NCI-H345 treated with DMSO at 0.1 percent for 48 hours (cell line): ENCODE data around the gene LILRB3.
"Not testable (repeated sequence)": the region's sequence is repeated elsewhere in the genome, so short reads cannot be mapped to it uniquely, and the experiment has no call there.

Experiments
- DNase-seq: peaks from one replicate; lab custom pipeline; 2025; ENCODE audit not compliant: unreplicated experiment; lab: John Stamatoyannopoulos, UW

Gene LILRB3

DNA sequence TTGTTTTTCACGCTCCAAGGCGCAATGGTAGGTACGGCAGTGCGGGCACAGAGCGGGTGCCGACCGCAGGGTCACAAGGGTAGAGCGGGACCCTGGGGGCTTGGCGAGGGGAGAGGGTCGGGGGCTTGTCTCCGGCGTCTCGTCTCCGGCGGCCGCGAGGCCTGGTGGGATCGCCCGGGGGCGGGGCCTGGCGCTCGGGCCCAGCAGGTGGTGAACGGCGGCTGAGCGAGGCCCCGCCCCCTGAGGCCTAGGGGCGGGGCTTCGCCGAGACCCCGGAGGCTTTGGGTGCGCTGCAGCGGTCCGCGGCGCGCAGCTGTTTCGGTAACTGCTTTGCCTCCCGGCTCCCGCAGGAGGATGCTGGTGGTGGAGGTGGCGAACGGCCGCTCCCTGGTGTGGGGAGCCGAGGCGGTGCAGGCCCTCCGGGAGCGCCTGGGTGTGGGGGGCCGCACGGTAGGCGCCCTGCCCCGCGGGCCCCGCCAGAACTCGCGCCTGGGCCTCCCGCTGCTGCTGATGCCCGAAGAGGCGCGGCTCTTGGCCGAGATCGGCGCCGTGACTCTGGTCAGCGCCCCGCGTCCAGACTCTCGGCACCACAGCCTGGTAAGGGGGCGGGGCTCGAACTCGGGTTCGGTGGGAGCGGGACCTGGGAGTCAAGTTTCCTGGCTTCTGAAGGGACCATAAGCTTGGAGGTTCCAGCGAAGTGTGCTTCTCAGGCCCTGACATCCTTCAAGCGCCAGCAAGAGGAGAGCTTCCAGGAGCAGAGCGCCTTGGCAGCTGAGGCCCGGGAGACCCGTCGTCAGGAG is 31.6 kb downstream of the LILRB3 start, which contains the start of gene TSEN34:
TSEN34 (plus strand) TSS at position 298 of the 800 bp plus-strand sequence; CDS start at position 355, 57 bp downstream.
- peak; percentile 34 for DNase-seq

- DNase-seq: peak; percentile 93
These were observed 32.2 kb downstream of the LILRB3 start for GRCh38 chr19:54190503-54191010.

- peak; percentile 97 for DNase-seq
These were observed 32.9 kb downstream of the LILRB3 start for GRCh38 chr19:54189735-54190502.

DNA sequence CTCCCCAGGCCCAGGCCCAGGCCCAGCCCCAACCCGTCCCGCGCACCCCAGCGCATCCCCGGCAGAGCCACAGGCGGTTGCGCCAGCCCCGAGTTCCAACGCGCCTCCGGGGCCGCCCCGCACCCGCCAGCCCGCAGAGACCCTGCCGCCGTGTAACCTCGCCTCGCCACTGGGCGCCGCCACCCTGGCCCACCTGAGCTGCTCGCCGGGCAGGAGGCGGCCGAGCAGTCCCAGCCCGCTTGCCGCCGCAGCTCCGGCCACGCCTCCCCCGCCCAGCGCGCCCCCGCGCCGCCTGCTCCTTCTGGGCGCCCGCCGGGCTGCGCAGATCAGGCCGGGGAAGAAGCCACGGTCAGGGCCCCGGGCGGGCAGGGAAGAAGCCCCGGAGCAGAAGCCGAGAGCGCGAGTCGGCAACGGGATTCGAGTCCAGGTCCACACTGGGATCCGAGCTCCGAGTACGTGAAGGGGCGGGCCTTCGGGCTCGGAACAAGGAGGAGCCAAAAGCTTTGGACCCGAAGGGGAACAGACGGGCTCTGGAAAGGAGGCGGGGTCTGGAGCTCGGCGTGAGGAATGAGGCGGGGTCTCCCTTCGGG is 33.6 kb downstream of the LILRB3 start, which contains the start of gene MBOAT7:
MBOAT7 (minus strand) TSS at position 436 of the 590 bp plus-strand sequence. CDS start 1,072 bp downstream, outside the sequence.
- peak; percentile 39 for DNase-seq

DNA sequence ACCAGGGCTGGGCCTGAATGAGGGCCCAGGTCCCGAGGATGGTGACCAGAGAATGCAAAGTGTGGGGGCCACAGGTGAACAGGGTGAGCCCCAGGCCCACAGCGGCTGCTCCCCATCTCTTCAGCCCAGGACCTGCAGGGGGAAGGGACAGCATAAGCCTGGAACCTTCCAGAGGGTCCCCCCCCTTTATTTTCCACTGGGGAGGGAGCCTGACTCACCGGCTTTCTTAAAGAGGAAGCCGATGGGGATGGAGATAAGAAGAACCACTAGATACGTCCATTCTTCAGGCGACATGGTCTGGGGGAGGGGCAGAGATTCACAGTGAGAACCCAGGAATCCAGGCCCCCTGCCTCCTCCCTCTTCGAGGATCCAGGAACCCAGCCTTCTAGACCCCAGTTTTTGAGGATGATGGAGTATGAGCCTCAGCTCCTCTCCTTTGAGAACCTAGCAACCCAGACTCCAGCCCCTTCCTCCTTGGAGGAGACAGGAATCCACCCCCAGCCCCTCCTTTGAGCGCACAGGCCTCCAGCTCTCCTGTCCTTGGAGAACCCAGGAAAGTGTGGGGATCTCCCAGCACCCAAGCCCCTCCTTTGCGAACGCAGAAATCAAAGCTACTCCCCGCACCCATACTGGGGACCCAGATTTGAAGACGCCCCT is 34.5 kb downstream of the LILRB3 start:
- no peak for DNase-seq

- DNase-seq: no peak
These were observed 35.8 kb downstream of the LILRB3 start for GRCh38 chr19:54186934-54187381.

GRCh38 chr19:54186351-54186750 is 36.5 kb downstream of the LILRB3 start:
- no peak for DNase-seq

- no peak for DNase-seq
These were observed 39.4 kb downstream of the LILRB3 start for GRCh38 chr19:54183431-54183830.

GRCh38 chr19:54181894-54182293 is 40.9 kb downstream of the LILRB3 start:
- DNase-seq: not testable (repeated sequence)

DNA sequence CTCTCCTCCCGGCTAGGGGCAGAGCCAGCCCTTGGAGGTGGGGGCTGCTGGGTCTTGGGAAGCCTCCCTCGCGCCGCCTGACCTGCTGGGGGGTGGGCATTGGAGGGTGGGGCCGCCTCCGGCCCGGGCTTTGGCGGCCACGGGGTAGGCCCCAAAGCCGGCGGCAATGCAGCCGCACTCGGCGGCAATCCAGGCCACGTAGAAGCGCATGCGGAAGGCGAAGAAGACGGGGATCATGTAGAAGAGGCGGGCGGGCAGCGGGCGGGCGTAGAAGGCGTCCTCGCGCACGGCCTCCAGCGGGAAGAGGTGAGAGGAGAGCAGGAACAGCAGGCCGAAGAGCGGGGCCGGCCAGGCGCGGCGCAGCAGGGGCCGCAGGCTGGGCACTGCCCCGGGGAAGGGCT is 42.1 kb downstream of the LILRB3 start:
- DNase-seq: no peak

GRCh38 chr19:54179921-54180461 is 42.8 kb downstream of the LILRB3 start:
- no peak for DNase-seq

DNA sequence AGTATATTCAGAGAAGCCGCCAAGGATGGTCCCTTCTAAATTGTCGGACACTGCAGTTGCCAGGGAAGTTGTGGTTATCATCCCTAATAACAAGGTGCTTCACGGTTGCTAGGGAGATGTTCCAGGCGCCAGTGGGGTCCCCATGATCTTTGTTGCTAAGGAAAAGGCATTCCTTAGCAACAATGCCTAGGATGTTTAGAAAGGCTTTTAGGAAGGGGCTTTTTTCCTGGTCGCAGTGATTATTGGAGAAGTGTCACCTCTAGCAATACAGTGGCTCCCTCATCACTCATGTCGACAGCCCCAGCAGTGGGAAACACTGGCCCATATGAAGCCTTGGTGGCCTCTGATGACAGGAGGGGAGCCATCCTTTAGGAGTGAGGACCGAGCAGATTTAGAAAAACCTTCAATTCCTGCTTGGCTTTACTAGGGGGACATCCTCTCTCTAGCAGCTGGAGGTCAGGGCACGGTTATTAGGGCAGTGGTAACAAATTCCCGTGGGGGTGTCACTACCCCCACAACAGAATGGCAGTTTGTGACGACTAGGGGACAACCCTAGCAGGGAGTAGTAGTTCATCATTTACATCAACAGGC is 43.5 kb downstream of the LILRB3 start:
- no peak for DNase-seq

GRCh38 chr19:54178581-54179261 is 44.1 kb downstream of the LILRB3 start:
- DNase-seq: no peak

DNA sequence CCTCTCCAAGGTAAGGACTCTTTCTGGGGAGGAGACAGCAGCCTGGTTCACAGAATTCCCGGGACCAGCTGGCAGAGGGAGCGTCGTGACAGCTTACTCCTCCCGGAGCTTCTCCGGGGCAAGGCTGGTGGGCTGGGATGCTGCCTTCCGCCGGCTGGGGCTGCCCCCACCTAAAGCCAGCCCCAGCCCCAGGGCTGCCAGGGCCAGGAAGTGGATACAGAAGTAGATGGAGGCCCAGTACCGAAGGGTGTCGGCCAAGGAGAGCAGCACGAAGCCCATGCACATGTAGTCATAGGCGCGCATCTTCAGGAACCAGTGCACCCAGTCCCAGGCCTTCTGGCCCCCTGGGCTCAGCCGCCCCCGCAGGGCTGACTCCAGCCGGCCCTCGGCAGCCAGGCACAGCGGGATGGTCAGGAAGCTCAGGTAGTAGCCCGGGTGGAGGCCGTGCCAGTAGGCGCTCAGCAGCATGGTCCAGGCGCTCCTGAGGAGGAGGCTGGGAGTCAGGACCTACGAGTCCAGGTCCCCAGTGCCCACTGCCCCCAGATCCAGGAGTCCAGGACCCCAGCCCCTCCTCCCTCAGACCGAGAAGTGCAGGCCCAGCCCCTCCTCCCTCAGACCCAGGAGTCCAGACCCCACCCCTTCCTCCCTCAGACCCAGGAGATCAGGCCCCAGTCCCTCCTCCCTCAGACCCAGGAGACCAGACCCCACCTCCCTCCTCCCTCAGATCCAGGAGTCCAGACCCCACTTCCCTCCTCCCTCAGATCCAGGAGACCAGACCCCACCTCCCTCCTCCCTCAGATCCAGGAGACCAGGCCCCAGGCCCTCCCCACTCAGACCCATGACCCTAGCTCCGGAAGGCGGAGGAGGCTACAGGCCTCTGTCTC is 48.6 kb downstream of the LILRB3 start:
- no peak for DNase-seq

- DNase-seq: no peak
These were observed 49.5 kb downstream of the LILRB3 start for GRCh38 chr19:54173359-54173699.

DNA sequence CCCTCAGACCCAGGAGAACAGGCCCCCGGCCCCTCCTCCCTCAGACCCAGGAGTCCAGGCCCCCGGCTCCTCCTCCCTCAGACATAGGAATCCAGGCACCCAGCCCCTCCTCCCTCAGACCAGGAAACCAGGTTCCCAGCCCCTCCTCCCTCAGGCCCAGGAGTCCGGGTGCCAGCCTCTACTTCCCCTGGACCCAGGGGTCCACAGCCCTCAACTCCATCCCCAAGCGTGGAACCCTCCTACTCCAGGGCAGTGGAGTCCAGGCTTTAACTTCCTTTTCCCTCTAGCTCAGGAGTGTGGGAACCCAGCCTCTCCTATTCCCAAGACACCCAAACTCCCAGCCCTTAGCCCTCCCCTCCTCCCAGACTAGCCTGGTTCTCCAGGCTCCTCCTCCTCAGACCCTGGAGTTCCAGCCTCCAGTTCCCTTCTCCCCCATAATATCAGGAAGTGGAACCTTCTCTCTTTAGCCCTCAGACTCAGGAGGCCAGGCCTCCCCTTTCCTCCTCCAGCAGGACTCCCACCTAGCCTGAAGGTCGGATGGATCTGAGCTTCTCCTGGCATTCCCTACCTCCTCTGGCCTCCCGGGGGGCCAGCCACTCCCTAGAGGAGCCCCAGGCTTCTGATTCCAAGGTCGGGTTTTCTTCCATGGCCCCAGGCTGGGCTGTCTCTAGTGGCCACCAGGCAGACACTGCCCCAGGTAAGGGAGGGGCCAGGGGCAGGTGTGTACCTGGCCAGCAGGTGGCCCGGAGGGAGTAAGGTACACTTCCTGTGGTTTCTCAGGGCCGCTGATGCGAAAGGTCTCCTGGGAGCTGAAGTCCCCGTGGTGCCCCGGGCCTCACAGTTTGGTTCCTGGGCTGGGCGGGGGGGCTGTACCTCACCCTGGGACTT is 50.1 kb downstream of the LILRB3 start, which contains the start of gene TMC4:
TMC4 (minus strand) TSS at position 690 of the 888 bp plus-strand sequence; CDS start at position 647, 43 bp downstream.
- peak; percentile 60 for DNase-seq

- not testable (repeated sequence) for DNase-seq
These were observed 50.9 kb downstream of the LILRB3 start for GRCh38 chr19:54171736-54172431.
